Measurements from ENCODE around the gene CTU2. TPM values are rescaled to one million over a fixed set of nuclear protein-coding genes. Genes with fewer than 3 reads are reported as not detected.
"Not testable (repeated sequence)": the region's sequence is repeated elsewhere in the genome, so short reads cannot be mapped to it uniquely, and the experiment has no call there.

The CTU2 gene
- total RNA-seq = 10 to 100 TPM; 46.1 to 48.1 TPM

DNA sequence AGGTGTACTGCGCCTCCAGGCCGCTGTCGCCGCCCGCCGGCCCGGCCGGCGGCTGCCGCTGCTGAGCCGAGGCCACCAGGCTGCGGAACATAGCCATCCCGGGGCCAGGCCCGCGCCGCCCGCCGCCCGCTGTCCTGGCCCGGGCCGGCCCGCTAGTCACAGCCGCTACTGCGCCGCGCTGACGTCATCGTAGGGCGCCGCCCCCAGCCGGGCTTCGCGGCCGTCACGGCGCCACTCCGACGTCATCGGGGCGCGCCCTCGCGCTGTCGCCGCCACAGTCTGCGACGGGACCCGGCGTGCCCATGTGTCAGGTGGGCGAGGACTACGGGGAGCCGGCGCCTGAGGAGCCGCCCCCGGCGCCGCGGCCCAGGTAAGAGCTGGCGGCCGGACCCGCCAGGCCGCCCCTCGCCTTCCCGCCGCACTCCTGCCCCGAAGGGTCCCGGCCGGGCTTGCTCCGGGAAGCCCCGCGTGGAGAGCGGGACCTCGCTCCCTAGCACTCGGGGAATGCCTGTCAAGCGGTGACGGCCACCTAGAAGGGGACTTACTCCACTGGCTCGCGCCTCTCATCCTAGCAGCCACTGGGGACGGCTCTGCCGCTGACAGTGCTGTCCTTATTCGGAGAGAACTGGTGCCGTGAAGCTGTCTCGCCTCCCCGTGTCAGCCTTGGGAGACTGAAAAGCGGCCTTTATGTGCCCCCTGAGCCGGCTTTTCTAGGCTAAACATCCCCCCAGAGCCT lies at the start of gene CTU2, which contains the start of gene RNF166:
Gene CTU2 (plus strand): TSS at position 275 of the 736 bp plus-strand sequence. CDS start 28 bp downstream, at position 303.
Gene RNF166 (minus strand): TSS at position 180 of the 736 bp plus-strand sequence. CDS start 83 bp downstream, at position 97.
- Mint-ChIP-seq H3K4me1 (ENCODE audit: low read depth) (peaks cover 60% of the 10 kb centered on the region), H3K4me3 (peak within 1 kb of the TSS; percentile 84), H3K27me3 (ENCODE audit: low read depth) (no peaks in the 10 kb centered on the region), H3K27ac (peak within 1 kb of the TSS; percentile 77), H3K36me3 (ENCODE audit: low read depth) (peaks cover 12% of the 10 kb centered on the region), H3K9me3 (no peaks in the 10 kb centered on the region)
- CTCF ChIA-PET = interaction anchor here (0.7 to 1.2 kb wide), 4 partner anchors 12 to 104 kb away, joined by 3 to 5 read pairs (median 3); no protein-coding TSS in a partner anchor
- DNase-seq = peak; percentile 92
- intact Hi-C loops (cut with micrococcal nuclease) = loop anchor here (1.0 to 10.0 kb wide), 5 partner anchors 43 to 388 kb away; partner anchors contain the start of genes ACSF3, CYBA, MVD and TRAPPC2L

DNA sequence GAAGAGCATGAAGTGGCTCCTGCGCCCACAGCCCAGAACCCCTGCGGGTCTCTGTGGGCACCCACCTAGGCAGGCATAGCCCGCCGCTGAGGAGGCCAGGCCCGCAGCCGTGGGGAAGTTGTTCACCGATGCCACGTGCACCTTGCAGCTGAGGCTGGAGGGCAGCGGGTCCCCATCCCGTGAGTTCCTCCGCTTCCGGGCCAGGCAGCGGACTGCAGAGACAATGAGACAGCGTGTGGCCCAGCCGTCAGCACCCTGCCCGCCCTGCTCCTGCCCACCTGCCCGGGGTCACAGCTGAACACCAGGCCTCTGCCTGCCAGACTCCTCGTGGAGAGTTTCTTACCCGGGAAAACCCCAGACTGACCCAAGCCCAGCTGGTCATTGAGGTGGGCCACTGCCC lies 48.9 kb upstream of the CTU2 start:
- Mint-ChIP-seq H3K36me3 (ENCODE audit: low read depth) (peaks cover 7% of the 10 kb centered on the region), H3K27ac (no peak overlapping the region), H3K27me3 (ENCODE audit: low read depth) (no peaks in the 10 kb centered on the region), H3K4me1 (ENCODE audit: low read depth) (peaks cover 10% of the 10 kb centered on the region), H3K9me3 (no peaks in the 10 kb centered on the region), H3K4me3 (no peak overlapping the region)
- CTCF ChIA-PET = no interaction called here
- DNase-seq = no peak
- intact Hi-C loops (cut with micrococcal nuclease) = no loop called here

DNA sequence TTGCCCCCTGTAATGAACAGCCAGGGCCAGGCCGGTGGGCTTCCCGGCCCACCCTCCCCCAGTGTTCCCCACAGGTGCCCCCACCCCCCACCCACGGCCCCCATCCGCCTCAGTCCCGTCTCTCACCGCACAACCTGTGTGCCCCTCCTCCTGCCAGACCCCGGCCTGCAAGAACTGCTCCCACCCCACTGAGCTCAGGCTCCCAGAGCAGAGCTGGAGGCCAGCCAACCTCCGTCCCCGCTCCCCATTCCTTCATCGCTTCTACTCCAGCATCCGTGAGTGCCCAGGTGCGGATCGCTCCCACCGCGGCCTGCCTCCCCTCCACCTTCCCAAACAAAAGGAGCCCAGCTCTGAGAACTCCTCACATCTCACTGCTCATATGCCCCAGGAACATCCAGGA lies 47.6 kb upstream of the CTU2 start:
- no peaks in the 10 kb centered on the region for H3K27me3 Mint-ChIP-seq (ENCODE audit: low read depth)
- H3K9me3 Mint-ChIP-seq = no peaks in the 10 kb centered on the region
- H3K36me3 Mint-ChIP-seq (ENCODE audit: low read depth) = peaks cover 7% of the 10 kb centered on the region
- no peak overlapping the region for H3K27ac Mint-ChIP-seq
- intact Hi-C loops (cut with micrococcal nuclease) = no loop called here
- DNase-seq = no peak
- CTCF ChIA-PET = no interaction called here
- H3K4me3 Mint-ChIP-seq = no peak overlapping the region
- H3K4me1 Mint-ChIP-seq (ENCODE audit: low read depth) = peaks cover 10% of the 10 kb centered on the region

DNA sequence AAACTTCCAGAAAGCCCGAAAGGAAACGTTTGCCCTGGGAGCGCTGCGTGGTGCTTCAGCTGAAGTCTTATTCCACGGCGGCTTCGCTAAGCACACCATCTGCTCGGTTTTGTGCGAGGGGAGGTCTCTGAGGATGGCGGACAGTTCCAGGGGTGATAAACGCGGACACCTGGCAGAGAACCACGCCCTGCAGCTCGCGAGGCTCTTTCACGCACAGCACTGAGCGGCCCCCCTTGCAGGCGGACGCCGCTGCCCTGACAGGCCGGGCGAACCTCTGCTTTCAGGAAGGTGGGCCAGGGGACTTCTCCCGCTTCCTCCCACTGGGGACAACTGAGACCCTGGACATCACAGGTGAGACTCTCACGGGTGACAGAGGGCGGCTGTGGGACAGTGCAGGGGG lies 47.1 kb upstream of the CTU2 start:
- H3K4me3 Mint-ChIP-seq = no peak overlapping the region
- H3K27me3 Mint-ChIP-seq (ENCODE audit: low read depth) = no peaks in the 10 kb centered on the region
- H3K9me3 Mint-ChIP-seq = no peaks in the 10 kb centered on the region
- peaks cover 13% of the 10 kb centered on the region for H3K4me1 Mint-ChIP-seq (ENCODE audit: low read depth)
- DNase-seq = no peak
- CTCF ChIA-PET = no interaction called here
- intact Hi-C loops (cut with micrococcal nuclease) = no loop called here
- H3K36me3 Mint-ChIP-seq (ENCODE audit: low read depth) = peaks cover 7% of the 10 kb centered on the region
- no peak overlapping the region for H3K27ac Mint-ChIP-seq

DNA sequence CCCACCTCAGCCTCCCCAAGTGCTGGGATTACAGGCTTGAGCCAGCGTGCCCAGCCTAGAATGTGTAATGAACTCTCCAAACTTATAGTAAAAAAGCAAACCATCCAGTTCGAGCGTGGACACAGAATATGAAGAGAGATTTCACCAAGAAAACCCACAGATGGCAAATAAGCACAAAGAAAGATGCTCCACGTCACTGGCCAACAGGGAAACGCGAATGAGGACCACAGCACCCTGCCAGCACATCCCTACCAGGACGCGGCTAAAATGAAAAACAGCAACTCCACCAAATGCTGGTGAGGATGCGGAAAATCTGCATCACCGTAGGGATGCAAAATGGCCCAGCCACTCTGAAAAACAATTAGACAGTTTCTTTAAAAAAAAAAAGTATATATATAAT lies 44.8 kb upstream of the CTU2 start:
- peaks cover 2% of the 10 kb centered on the region for H3K36me3 Mint-ChIP-seq (ENCODE audit: low read depth)
- no peaks in the 10 kb centered on the region for H3K27me3 Mint-ChIP-seq (ENCODE audit: low read depth)
- peak overlapping the region; percentile 27 for H3K4me3 Mint-ChIP-seq
- H3K4me1 Mint-ChIP-seq (ENCODE audit: low read depth) = peaks cover 13% of the 10 kb centered on the region
- H3K9me3 Mint-ChIP-seq = no peaks in the 10 kb centered on the region
- intact Hi-C loops (cut with micrococcal nuclease) = no loop called here
- CTCF ChIA-PET = no interaction called here
- DNase-seq = no peak
- H3K27ac Mint-ChIP-seq = no peak overlapping the region

DNA sequence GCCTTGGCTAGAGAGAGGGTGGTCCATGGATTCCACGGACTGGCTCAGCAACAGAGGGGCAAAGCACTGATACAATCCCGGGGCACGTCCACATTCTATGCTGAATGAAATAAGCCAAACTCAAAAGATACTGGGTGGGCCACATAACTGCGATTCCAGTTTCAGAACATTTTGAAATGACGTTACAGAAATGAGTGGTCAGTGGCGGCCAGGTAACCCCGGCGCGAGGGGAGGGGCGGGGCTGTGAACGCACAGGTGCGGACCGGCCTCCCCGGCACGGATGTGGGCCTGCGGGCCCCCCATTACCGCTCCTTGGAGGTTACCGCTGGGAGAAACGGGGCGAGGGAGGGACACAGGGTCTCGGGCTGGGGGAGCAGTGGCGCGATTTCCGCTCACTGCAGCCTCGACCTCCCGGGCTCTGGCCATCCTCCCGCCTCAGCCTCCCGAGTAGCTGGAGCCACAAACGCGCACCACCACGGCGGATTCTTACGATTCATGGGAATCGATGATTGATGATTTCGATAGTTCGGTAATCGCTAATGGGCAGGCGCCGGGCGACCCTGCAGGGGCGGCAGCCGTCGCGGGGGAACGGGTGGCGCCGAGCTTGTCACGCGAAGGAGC lies 44.0 kb upstream of the CTU2 start:
- Mint-ChIP-seq H3K4me3 (peak overlapping the region; percentile 90), H3K4me1 (ENCODE audit: low read depth) (peaks cover 13% of the 10 kb centered on the region), H3K27ac (peak overlapping the region; percentile 79), H3K27me3 (ENCODE audit: low read depth) (no peaks in the 10 kb centered on the region), H3K9me3 (no peaks in the 10 kb centered on the region), H3K36me3 (ENCODE audit: low read depth) (peaks cover 2% of the 10 kb centered on the region)
- intact Hi-C loops (cut with micrococcal nuclease) = no loop called here
- peak; percentile 44 for DNase-seq
- CTCF ChIA-PET = no interaction called here

DNA sequence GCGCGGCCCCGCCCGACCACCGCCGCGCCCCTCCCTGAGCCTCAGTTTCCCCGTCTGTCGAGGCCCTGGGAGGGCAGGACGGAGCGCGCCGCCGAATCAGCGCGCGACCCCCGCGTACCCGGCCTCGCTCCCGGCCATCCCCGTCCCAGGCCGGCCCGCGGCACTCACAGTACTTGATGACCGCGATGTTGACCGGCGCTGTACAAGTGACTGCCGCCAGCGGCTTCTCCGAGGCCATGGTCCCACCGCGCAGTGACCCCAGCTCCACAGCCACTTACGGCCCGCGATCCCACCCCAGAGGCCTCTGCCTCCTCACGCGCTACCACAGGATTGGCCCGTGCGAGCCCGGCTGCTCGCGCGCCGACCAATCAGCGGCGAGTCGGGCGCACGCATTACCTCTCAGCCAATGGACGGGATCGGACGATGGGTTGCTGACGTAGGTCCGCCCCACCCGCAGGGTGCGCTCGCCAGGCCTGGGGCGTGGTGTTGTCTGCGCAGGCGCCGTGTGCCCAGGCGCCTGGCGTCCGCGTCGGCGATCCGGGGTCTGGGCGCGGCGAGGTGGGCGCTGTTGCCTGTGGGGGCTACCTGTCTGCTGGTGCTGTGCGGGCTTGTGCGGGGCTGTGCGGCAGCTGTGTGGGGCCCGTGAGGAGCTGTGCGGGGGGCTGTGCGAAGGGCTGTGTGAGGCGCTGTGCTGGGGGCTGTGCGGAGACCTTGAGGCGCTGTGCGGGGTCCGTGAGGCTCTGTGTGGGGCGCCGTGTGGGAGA lies 43.3 kb upstream of the CTU2 start, which contains the start of gene MVD:
Gene MVD (minus strand): TSS at position 249 of the 764 bp plus-strand sequence. CDS start 11 bp downstream, at position 238.
- DNase-seq = peak; percentile 97
- peaks cover 2% of the 10 kb centered on the region for H3K36me3 Mint-ChIP-seq (ENCODE audit: low read depth)
- no peaks in the 10 kb centered on the region for H3K27me3 Mint-ChIP-seq (ENCODE audit: low read depth)
- peaks cover 13% of the 10 kb centered on the region for H3K4me1 Mint-ChIP-seq (ENCODE audit: low read depth)
- CTCF ChIA-PET = no interaction called here
- H3K9me3 Mint-ChIP-seq = no peaks in the 10 kb centered on the region
- intact Hi-C loops (cut with micrococcal nuclease) = loop anchor here (1.0 kb wide), 6 partner anchors 12 to 93 kb away; partner anchors contain the start of genes CTU2, CYBA, RNF166 and SNAI3
- peak within 1 kb of the TSS; percentile 86 for H3K27ac Mint-ChIP-seq
- H3K4me3 Mint-ChIP-seq = peak within 1 kb of the TSS; percentile 90

DNA sequence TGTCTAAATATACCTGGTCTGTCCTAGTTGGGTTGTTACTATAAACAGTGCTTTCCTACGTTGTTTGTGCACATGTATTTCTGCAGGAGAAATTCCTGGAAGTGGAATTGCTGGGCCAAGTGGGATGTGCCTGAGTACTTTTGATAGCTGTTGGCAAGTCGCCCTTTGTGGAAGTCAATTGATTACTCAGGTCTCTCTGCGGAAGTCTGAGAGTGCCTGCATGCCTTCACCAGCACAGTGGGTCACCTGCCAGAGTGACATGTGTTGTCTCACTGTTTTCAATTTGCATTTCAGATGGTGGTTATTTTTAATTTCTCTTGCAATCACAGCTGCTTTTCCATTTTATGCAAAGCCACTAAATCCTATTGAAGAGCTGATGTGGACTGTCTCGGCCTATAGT lies 41.2 kb upstream of the CTU2 start:
- peaks cover 2% of the 10 kb centered on the region for H3K36me3 Mint-ChIP-seq (ENCODE audit: low read depth)
- H3K27ac Mint-ChIP-seq = no peak overlapping the region
- intact Hi-C loops (cut with micrococcal nuclease) = no loop called here
- H3K4me3 Mint-ChIP-seq = peak overlapping the region; percentile 8
- no peaks in the 10 kb centered on the region for H3K27me3 Mint-ChIP-seq (ENCODE audit: low read depth)
- peaks cover 13% of the 10 kb centered on the region for H3K4me1 Mint-ChIP-seq (ENCODE audit: low read depth)
- DNase-seq = no peak
- no peaks in the 10 kb centered on the region for H3K9me3 Mint-ChIP-seq
- CTCF ChIA-PET = interaction anchor here (1.1 kb wide), 1 partner anchor 10 kb away, joined by 3 read pairs; no protein-coding TSS in a partner anchor

DNA sequence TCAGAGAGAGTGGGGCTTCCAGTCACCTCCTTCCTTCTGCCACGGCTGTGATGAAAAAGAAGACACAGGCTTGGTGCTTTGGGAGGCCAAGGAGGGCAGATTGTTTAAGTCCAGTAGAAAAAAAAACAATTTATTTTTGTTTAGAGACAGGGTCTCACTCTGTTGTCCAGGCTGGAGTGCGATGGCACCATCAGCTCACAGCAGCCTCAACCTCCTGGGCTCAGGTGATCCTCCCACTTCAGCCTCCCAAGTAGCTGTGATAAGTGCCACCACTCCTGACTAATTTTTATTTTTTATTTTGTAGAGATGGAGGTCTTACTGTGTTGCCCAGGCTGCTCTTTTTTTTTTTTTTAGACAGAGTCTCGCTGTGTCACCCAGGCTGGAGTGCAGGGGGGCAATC lies 40.7 kb upstream of the CTU2 start:
- H3K27me3 Mint-ChIP-seq (ENCODE audit: low read depth) = no peaks in the 10 kb centered on the region
- intact Hi-C loops (cut with micrococcal nuclease) = no loop called here
- H3K36me3 Mint-ChIP-seq (ENCODE audit: low read depth) = peaks cover 2% of the 10 kb centered on the region
- H3K9me3 Mint-ChIP-seq = no peaks in the 10 kb centered on the region
- H3K4me3 Mint-ChIP-seq = no peak overlapping the region
- peaks cover 13% of the 10 kb centered on the region for H3K4me1 Mint-ChIP-seq (ENCODE audit: low read depth)
- no peak overlapping the region for H3K27ac Mint-ChIP-seq
- DNase-seq = no peak
- CTCF ChIA-PET = interaction anchor here (0.8 to 1.1 kb wide), 2 partner anchors 10 to 15 kb away, joined by 3 read pairs; partner anchors contain the start of gene CYBA

DNA sequence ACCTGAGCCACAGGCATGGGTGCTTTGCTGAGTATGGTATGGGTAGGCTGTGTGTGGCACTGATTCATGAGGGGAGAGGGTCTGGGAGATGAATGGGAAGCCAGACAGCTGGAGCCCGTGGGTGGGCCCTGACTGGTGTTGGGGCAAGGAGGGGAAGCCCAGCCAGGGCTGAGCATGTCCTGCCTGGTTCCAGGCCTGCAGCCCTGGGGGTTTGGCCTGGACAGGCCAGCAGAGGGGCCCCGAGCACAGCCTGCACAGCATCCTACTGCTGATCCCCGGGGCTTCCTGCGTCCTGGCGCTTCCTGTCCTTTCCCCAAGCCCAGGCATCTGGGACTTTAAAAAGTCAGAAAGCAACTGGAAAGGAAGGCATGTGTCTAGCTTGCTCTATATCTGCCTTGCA lies 38.8 kb upstream of the CTU2 start:
- Mint-ChIP-seq H3K36me3 (ENCODE audit: low read depth) (peaks cover 2% of the 10 kb centered on the region), H3K27ac (no peak overlapping the region), H3K27me3 (ENCODE audit: low read depth) (no peaks in the 10 kb centered on the region), H3K9me3 (no peaks in the 10 kb centered on the region), H3K4me1 (ENCODE audit: low read depth) (peaks cover 4% of the 10 kb centered on the region), H3K4me3 (no peak overlapping the region)
- CTCF ChIA-PET = interaction anchor here (1.2 kb wide), 1 partner anchor 15 kb away, joined by 4 read pairs; no protein-coding TSS in a partner anchor
- DNase-seq = no peak
- intact Hi-C loops (cut with micrococcal nuclease) = no loop called here

DNA sequence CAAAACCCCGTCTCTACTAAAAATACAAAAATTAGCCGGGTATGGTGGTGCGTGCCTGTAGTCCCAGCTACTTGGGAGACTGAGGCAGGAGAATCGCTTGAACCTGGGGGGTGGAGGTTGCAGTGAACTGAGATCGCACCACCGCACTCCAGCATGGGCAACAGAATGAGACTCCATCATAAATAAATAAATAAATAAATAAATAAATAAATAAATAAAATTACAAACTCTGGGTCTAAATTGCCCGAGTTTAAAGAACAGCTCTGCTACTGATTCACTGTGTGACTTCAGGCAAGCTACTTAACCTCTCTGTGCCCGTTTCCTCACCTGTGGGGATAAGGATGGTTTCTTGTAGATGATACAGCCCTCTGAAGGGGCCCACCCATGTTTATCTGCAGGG lies 36.8 kb upstream of the CTU2 start:
- DNase-seq; H3K27me3 Mint-ChIP-seq (ENCODE audit: low read depth); H3K4me1 Mint-ChIP-seq (ENCODE audit: low read depth); H3K9me3 Mint-ChIP-seq; intact Hi-C loops (cut with micrococcal nuclease); H3K27ac Mint-ChIP-seq; H3K36me3 Mint-ChIP-seq (ENCODE audit: low read depth); H3K4me3 Mint-ChIP-seq: not testable (repeated sequence)
- CTCF ChIA-PET = interaction anchor here (0.8 to 1.0 kb wide), 2 partner anchors 12 to 68 kb away, joined by 3 to 4 read pairs; no protein-coding TSS in a partner anchor

DNA sequence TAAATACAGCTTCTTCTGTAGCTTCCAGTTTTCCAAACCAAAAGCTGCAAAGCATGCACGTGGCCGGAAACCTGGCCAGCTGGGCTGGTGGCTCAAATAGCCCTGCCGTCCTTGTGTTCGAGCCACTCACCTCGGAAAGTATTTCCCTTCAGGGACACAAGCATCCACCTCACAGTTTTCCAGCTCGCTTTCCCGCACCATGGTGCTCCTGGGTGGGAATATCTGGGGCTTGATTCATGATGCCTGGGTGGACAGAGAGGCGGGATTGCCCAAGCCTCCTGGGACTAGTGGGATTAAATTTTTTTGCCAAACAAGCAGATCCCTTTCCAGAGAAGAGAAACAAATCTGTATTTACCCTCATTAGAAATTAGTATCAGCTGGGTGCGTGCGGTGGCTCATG lies 36.3 kb upstream of the CTU2 start:
- intact Hi-C loops (cut with micrococcal nuclease) = no loop called here
- H3K27me3 Mint-ChIP-seq (ENCODE audit: low read depth) = no peaks in the 10 kb centered on the region
- no peak overlapping the region for H3K4me3 Mint-ChIP-seq
- no peak for DNase-seq
- H3K4me1 Mint-ChIP-seq (ENCODE audit: low read depth) = no peaks in the 10 kb centered on the region
- no peaks in the 10 kb centered on the region for H3K9me3 Mint-ChIP-seq
- no peak overlapping the region for H3K27ac Mint-ChIP-seq
- CTCF ChIA-PET = interaction anchor here (0.8 to 1.0 kb wide), 2 partner anchors 12 to 67 kb away, joined by 3 to 4 read pairs; no protein-coding TSS in a partner anchor
- peaks cover 2% of the 10 kb centered on the region for H3K36me3 Mint-ChIP-seq (ENCODE audit: low read depth)
